IMR-90 (cell line): ENCODE data around the gene EFHD1. TPM values are rescaled to one million over a fixed set of nuclear protein-coding genes. Genes with fewer than 3 reads are reported as not detected.

Experiments
- ATAC-seq: fragments of 200-7000 bp; cut with Tn5 transposase; 2 replicates; pipeline ENCODE4 v1.9.1; 2020; ENCODE audit warnings: low read depth, mild to moderate bottlenecking, moderate library complexity
- BruUV-seq: library from RNA; stranded (reverse); fragments of 400-500 nt; replicated peaks from 2 replicates; lab custom pipeline; 2021; lab: Mats Ljungman, UMichigan
- CTCF ChIA-PET: fragments of 300-600 bp; formaldehyde crosslinking; extraction: SDS; loops from one replicate; lab custom pipeline; 2021; ENCODE audit warnings: antibody characterized with exemption; lab: Yijun Ruan, JAX
- POLR2A ChIA-PET: fragments of 300-600 bp; sonication (Branson Sonifier 250); formaldehyde crosslinking; loops from one replicate; lab custom pipeline; 2022; ENCODE audit warnings: antibody characterized with exemption; ENCODE audit not compliant: unreplicated experiment; lab: Charles Lee
- DNase-seq: peaks from one replicate; pipeline ENCODE4 v3.0.0; 2013
- H2AFZ ChIP-seq: replicated peaks from 2 replicates; pipeline ENCODE3; 2013; ENCODE audit warnings: low read length, mild to moderate bottlenecking; ENCODE audit not compliant: poor library complexity
- H2AK5ac ChIP-seq: 2 replicates; pipeline ENCODE4 v1.6.1; 2013; ENCODE audit warnings: low read depth, low read length, inconsistent platforms
- H2AK9ac ChIP-seq: replicated peaks from 2 replicates; pipeline ENCODE3; 2013; ENCODE audit warnings: mild to moderate bottlenecking, low read depth, low read length, moderate library complexity; ENCODE audit not compliant: poor library complexity
- H2BK120ac ChIP-seq: 2 replicates; pipeline ENCODE4 v1.6.1; 2013; ENCODE audit warnings: low read depth, low read length, inconsistent platforms
- H2BK15ac ChIP-seq: 3 replicates; pipeline ENCODE4 v1.6.1; 2013; ENCODE audit warnings: low read depth, low read length, inconsistent platforms
- H2BK20ac ChIP-seq: 2 replicates; pipeline ENCODE4 v1.6.1; 2013; ENCODE audit warnings: low read depth, mild to moderate bottlenecking, inconsistent platforms, low read length, moderate library complexity
- H2BK5ac ChIP-seq: 2 replicates; pipeline ENCODE4 v1.6.1; 2013; ENCODE audit warnings: mild to moderate bottlenecking, low read depth, low read length, inconsistent platforms; ENCODE audit not compliant: poor library complexity, severe bottlenecking
- H3K14ac ChIP-seq: replicated peaks from 2 replicates; pipeline ENCODE4 v1.6.1; 2013; ENCODE audit warnings: low read depth, low read length, inconsistent platforms
- H3K18ac ChIP-seq: 2 replicates; pipeline ENCODE4 v1.6.1; 2013; ENCODE audit warnings: low read depth, low read length, control low read depth
- H3K23ac ChIP-seq: 2 replicates; pipeline ENCODE4 v1.6.1; 2013; ENCODE audit warnings: low read depth, low read length, inconsistent platforms
- H3K27ac ChIP-seq: 2 replicates; pipeline ENCODE4 v1.5.1; 2013; ENCODE audit warnings: mild to moderate bottlenecking, control low read depth, low read length; ENCODE audit not compliant: insufficient read depth
- H3K27me3 ChIP-seq: 2 replicates; pipeline ENCODE4 v1.6.1; 2013; ENCODE audit warnings: low read length; ENCODE audit not compliant: control insufficient read depth, insufficient read depth
- H3K36me3 ChIP-seq: 2 replicates; pipeline ENCODE4 v1.6.1; 2013; ENCODE audit warnings: low read length, mixed read lengths; ENCODE audit not compliant: control insufficient read depth, insufficient read depth
- H3K4ac ChIP-seq: 2 replicates; pipeline ENCODE4 v1.6.1; 2013; ENCODE audit warnings: low read depth, low read length, inconsistent platforms
- H3K4me1 ChIP-seq: 2 replicates; pipeline ENCODE4 v1.6.1; 2013; ENCODE audit warnings: low read length, mixed read lengths; ENCODE audit not compliant: control insufficient read depth, insufficient read depth
- H3K4me2 ChIP-seq: 2 replicates; pipeline ENCODE4 v1.6.1; 2013; ENCODE audit warnings: low read depth, mild to moderate bottlenecking, control low read depth, low read length, moderate library complexity
- H3K4me3 ChIP-seq: 2 replicates; pipeline ENCODE4 v1.5.1; 2013; ENCODE audit warnings: low read depth, mild to moderate bottlenecking, control low read depth, low read length, moderate library complexity; ENCODE audit not compliant: insufficient read depth
- H3K56ac ChIP-seq: 2 replicates; pipeline ENCODE4 v1.6.1; 2013; ENCODE audit warnings: low read length, inconsistent platforms; ENCODE audit not compliant: insufficient read depth; ENCODE audit errors: extremely low read depth
- H3K79me1 ChIP-seq, 2 experiments: 2 replicates each; pipeline ENCODE4 v1.6.1; 2013; ENCODE audit warnings: low read length in 2 of 2, inconsistent platforms in 1 of 2, low read depth in 1 of 2
- H3K9ac ChIP-seq: 2 replicates; pipeline ENCODE4 v1.6.1; 2013; ENCODE audit warnings: low read depth, low read length, control low read depth
- H3K9me1 ChIP-seq: 2 replicates; pipeline ENCODE4 v1.6.1; 2013; ENCODE audit warnings: low read length, inconsistent platforms; ENCODE audit not compliant: insufficient read depth
- H3K9me3 ChIP-seq: 2 replicates; pipeline ENCODE4 v1.6.1; 2013; ENCODE audit warnings: low read length; ENCODE audit not compliant: control insufficient read depth, insufficient read depth
- H4K20me1 ChIP-seq: 2 replicates; pipeline ENCODE4 v1.6.1; 2013; ENCODE audit warnings: low read length, inconsistent platforms; ENCODE audit not compliant: insufficient read depth
- H4K5ac ChIP-seq: 2 replicates; pipeline ENCODE4 v1.6.1; 2013; ENCODE audit warnings: mild to moderate bottlenecking, low read depth, low read length, control low read depth
- H4K8ac ChIP-seq, 2 experiments: 2 replicates each; pipeline ENCODE4 v1.6.1; 2013; ENCODE audit warnings: low read depth in 2 of 2, low read length in 2 of 2, control low read depth in 1 of 2, inconsistent platforms in 1 of 2
- H4K91ac ChIP-seq: 2 replicates; pipeline ENCODE4 v1.6.1; 2013; ENCODE audit warnings: low read depth, low read length, inconsistent platforms; ENCODE audit not compliant: insufficient read depth
- RAD21 ChIP-seq: IDR thresholded peaks from 2 replicates; pipeline ENCODE4 v1.6.1; 2012; ENCODE audit warnings: low read length, improper control_type of control experiment
- WGBS, 2 experiments: methylation state at CpG; one replicate each; pipeline versions ENCODE4 v1.1.5 to v1.1.7; 2013; ENCODE audit warnings: missing lambda C conversion rate in 2 of 2; ENCODE audit not compliant: insufficient read length in 1 of 2; ENCODE audit errors: extremely low coverage in 2 of 2; 5-methylcytosine and 5-hydroxymethylcytosine counted together
- dilution Hi-C: fragments of 300-500 bp; cut with HindIII; formaldehyde crosslinking; loops from one replicate; pipeline ENCODE4 v1.14.3; 2018; ENCODE audit warnings: low sequenced_read_pairs; ENCODE audit not compliant: unreplicated experiment
- in situ Hi-C: fragments of 300-500 bp; cut with MboI; formaldehyde crosslinking; loops from 3 replicates; pipeline ENCODE4 v1.14.3; 2019; ENCODE audit warnings: low sequenced_read_pairs, inconsistent platforms, mixed read lengths
- intact Hi-C: fragments of 100-400 bp; cut with micrococcal nuclease; formaldehyde crosslinking; loops from 2 replicates; pipeline ENCODE4 v1.10.0; 2022
- polyA plus RNA-seq, 3 experiments: library from polyadenylated mRNA; depleted of rRNA; stranded (reverse); fragments of >200 nt; gene quantifications; 2 replicates each; pipeline ENCODE4 v1.2.3, GENCODE V29; 2012; ENCODE audit warnings: low replicate concordance in 1 of 3
- total RNA-seq: library from RNA; depleted of rRNA; stranded (reverse); fragments of >200 nt; gene quantifications from 2 replicates; pipeline ENCODE4 v1.2.3, GENCODE V29; 2012

Gene EFHD1
- total and polyA plus RNA-seq, 2 of the 4 experiments (the other 2 are of a cell fraction) = 0.27 TPM; not detected in 1

DNA sequence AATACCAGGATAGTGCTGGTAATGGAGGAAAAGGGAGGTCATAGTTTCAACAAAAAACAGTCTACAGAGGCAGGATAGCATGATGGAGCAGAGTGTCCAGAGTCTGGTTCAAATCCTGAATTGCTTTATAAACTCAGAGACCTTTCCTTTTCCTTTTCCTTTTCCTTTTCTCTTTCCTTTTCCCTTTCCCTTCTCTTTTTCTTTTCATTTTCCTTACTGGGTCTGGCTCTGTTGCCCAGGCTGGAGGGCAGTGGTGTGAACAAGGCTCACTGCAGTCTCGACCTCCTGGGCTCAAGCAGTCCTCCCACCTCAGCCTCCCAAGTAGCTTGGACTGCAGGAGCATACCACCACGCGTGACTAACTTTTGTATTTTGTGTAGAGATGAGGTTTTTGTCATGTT is 95.4 kb downstream of the EFHD1 start:
- Histone ChIP-seq H3K79me1 (peaks cover 5 to 54% of the 10 kb centered on the region in 2 experiments), H2AFZ (no peak overlapping the region), H3K4me2 (no peak overlapping the region), H2AK9ac (no peak overlapping the region), H3K9me3 (no peaks in the 10 kb centered on the region), H3K27me3 (no peaks in the 10 kb centered on the region), H2BK15ac (no peak overlapping the region), H2BK120ac (no peak overlapping the region), H3K14ac (no peak overlapping the region), H3K36me3 (peaks cover 13% of the 10 kb centered on the region), H4K91ac (no peak overlapping the region), H4K5ac (no peak overlapping the region), H2BK20ac (no peak overlapping the region), H3K4me1 (no peaks in the 10 kb centered on the region), H3K56ac (no peak overlapping the region), H3K4ac (no peak overlapping the region), H3K23ac (no peak overlapping the region), H3K18ac (no peak overlapping the region), H4K20me1 (peaks cover 22% of the 10 kb centered on the region), H2BK5ac (no peak overlapping the region), H3K27ac (no peak overlapping the region), H4K8ac (no peak overlapping the region), H3K4me3 (no peak overlapping the region), H3K9ac (no peak overlapping the region), H3K9me1 (no peaks in the 10 kb centered on the region), H2AK5ac (no peak overlapping the region)
- BruUV-seq = no TSS peak
- WGBS, 2 experiments = no CpG with 5 or more reads among the region's 3 CpGs
- ChIA-PET CTCF (no interaction called here), POLR2A (no interaction called here)
- in situ Hi-C loops (no loop called here), dilution Hi-C loops (no loop called here), intact Hi-C loops (no loop called here)
- DNase-seq (no peak), ATAC-seq (no peak)
- no peak for TF ChIP-seq RAD21
